ENCODE data around the gene SAFB. TPM values are rescaled to one million over a fixed set of nuclear protein-coding genes. Genes with fewer than 3 reads are reported as not detected.
A peak's percentile ranks its signal among the peaks of the same experiment; 100 is the strongest.

Gene SAFB
- total RNA-seq, 4 donors from 2014 or later, result 46.3 to 181 (median 63.7) TPM

DNA sequence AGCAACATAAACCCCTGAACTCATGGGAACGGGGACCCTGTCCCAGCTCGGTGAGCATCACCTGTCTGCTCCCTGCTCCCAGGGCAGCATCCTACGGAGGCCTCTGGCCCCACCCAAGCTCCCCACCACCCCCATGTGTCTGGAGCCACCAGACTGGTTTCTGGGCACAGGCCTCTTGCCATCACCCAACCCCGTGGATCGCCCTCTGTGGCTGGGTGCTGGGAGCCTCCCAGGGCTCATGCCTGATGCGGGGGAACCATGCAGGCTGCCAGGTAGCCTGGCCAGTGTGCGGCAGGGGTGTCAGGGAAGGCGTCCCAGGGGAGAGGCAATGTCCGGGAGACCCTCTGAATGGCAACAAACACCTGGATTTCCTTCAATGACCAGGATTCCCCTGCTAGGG, 54.7 kb downstream of the SAFB start:
- Histone ChIP-seq H3K27me3 (no peaks in the 10 kb centered on the region), H3K36me3 (no peaks in the 10 kb centered on the region), H3K9me3 (no peaks in the 10 kb centered on the region), H3K27ac (no peak overlapping the region), H3K4me3 (no peak overlapping the region), H3K4me1 (peaks cover 23% of the 10 kb centered on the region)
- TF ChIP-seq, protein P1, sequence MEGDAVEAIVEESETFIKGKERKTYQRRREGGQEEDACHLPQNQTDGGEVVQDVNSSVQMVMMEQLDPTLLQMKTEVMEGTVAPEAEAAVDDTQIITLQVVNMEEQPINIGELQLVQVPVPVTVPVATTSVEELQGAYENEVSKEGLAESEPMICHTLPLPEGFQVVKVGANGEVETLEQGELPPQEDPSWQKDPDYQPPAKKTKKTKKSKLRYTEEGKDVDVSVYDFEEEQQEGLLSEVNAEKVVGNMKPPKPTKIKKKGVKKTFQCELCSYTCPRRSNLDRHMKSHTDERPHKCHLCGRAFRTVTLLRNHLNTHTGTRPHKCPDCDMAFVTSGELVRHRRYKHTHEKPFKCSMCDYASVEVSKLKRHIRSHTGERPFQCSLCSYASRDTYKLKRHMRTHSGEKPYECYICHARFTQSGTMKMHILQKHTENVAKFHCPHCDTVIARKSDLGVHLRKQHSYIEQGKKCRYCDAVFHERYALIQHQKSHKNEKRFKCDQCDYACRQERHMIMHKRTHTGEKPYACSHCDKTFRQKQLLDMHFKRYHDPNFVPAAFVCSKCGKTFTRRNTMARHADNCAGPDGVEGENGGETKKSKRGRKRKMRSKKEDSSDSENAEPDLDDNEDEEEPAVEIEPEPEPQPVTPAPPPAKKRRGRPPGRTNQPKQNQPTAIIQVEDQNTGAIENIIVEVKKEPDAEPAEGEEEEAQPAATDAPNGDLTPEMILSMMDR (IDR thresholded peaks at IDR 0.05), result no peak
- no peak for TF ChIP-seq POLR2AphosphoS5 (IDR thresholded peaks at IDR 0.05)
- TF ChIP-seq EP300 (IDR thresholded peaks at IDR 0.05), result no peak
- TF ChIP-seq POLR2A (IDR thresholded peaks at IDR 0.05), result no peak
- WGBS, result 68% methylated on average over 4 of the region's 9 CpGs
- DNase-seq (ENCODE audit: low spot score in 2 of 2), result no peak

DNA sequence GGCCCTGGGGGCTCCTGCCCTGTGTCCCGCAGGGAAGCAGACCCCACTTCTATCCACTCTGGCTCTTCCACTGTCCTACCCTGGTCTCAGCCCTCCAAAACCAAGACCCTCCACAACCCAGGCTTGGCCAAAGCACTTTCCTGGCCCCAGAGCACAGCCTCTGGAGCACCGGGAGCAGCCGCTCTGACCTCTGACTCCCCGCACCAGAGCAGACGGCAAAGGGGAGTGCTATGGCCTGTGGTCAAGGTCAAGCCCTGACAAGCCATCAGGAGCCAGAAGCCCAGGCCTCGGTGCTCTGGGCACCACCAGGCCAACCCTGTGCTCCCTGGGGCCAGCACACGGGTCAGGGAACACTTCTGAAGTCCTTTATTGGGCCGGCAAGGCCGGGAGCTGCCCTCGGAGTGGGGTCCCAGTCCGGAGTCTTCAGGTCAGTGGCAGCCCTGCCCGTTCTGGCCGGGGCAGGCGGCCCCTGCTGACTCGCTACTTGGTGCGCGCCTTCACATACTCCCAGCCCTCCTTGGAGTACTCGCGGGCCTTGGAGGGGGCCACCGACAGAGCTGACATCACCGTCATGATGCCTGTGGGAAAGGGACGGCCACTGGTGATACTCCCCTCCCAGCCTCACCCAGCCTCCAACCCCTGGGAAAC, 55.3 kb downstream of the SAFB start:
- TF ChIP-seq POLR2A (IDR thresholded peaks at IDR 0.05) (no peak), EP300 (IDR thresholded peaks at IDR 0.05) (no peak), POLR2AphosphoS5 (IDR thresholded peaks at IDR 0.05) (no peak)
- TF ChIP-seq, protein P1 (IDR thresholded peaks at IDR 0.05), result no peak
- no peaks in the 10 kb centered on the region for H3K36me3 ChIP-seq
- peaks cover 23% of the 10 kb centered on the region for H3K4me1 ChIP-seq
- no peak overlapping the region for H3K27ac ChIP-seq
- WGBS, result 89% methylated on average over 7 of the region's 22 CpGs
- no peaks in the 10 kb centered on the region for H3K9me3 ChIP-seq
- DNase-seq (ENCODE audit: low spot score in 2 of 2), result no peak
- H3K27me3 ChIP-seq, result no peaks in the 10 kb centered on the region
- H3K4me3 ChIP-seq, result no peak overlapping the region

DNA sequence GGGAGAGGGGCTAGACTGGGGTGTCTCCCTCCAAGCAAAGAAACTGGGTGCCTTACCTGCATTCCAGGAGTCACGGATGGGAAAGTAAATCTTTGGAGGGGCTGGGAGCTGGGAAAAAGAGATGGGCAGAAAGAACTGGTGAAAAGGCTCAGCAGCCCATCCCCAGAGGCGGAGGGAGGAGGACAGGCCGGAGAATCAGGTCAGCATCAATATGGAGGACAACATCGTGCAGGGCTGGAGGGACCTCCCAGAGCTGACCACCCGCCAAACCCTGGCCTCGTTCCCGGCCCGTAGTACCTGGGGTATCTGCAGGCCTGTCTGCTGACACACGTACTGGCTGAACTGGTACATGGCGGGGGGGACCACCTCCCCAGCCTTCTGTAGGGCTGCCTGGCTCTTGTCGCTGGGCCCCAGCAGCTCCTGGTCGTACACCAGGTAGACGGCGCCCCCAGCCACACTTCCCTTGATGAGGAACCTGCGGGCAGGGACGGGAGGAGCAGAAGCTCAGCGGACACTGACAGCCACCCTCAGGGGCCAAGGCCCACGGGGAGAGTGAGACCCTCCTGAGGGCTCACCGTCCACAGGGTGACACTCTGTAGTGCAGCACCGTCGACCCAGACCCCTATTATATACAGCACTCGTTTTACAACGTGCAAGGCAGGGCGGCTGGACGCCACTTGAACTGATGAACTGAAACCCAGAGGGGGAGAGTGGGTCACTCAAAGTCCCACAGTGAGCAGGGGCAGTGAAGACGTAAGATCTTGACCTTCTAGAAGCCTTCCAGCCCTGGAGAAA, 56.6 kb downstream of the SAFB start:
- H3K36me3 ChIP-seq, result no peaks in the 10 kb centered on the region
- DNase-seq (ENCODE audit: low spot score in 2 of 2), result no peak
- H3K4me3 ChIP-seq, result peak overlapping the region; percentile 76
- TF ChIP-seq, protein P1 (IDR thresholded peaks at IDR 0.05), result no peak
- TF ChIP-seq POLR2AphosphoS5 (IDR thresholded peaks at IDR 0.05), result no peak
- H3K27me3 ChIP-seq, result no peaks in the 10 kb centered on the region
- peaks cover 23% of the 10 kb centered on the region for H3K4me1 ChIP-seq
- 65% methylated on average over 6 of the region's 26 CpGs for WGBS
- peak overlapping the region; percentile 83 for H3K27ac ChIP-seq
- no peaks in the 10 kb centered on the region for H3K9me3 ChIP-seq

DNA sequence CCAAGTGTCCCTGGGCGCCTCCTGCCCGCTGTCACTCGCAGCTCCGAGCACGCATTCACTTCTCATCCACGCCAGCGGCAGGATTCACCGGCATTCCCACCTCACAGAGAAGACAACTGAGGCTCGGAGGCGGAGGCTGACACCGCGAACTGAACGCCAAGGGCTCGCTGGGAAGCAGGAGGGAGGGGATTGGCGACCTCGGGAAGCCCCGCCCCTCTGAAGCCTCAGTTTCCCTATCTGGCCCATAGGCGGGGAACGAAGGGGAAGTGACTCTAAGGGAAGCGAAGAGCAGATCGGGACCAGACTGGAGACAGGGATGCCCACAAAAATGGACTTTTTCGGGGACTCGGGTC, 57.2 kb downstream of the SAFB start:
- peak overlapping the region; percentile 76 for H3K4me3 ChIP-seq
- H3K36me3 ChIP-seq, result no peaks in the 10 kb centered on the region
- no peak for DNase-seq (ENCODE audit: low spot score in 2 of 2)
- H3K27me3 ChIP-seq, result no peaks in the 10 kb centered on the region
- TF ChIP-seq EP300 (IDR thresholded peaks at IDR 0.05), result no peak
- no peak for TF ChIP-seq POLR2A (IDR thresholded peaks at IDR 0.05)
- TF ChIP-seq POLR2AphosphoS5 (IDR thresholded peaks at IDR 0.05), result no peak
- TF ChIP-seq, protein P1 (IDR thresholded peaks at IDR 0.05), result no peak
- no peaks in the 10 kb centered on the region for H3K9me3 ChIP-seq
- WGBS, result 0% methylated on average over 3 of the region's 23 CpGs
- peak overlapping the region; percentile 83 for H3K27ac ChIP-seq
- peaks cover 23% of the 10 kb centered on the region for H3K4me1 ChIP-seq
